GM12865 (cell line): ENCODE data around the gene ARHGAP5.

Source experiments
- DNase-seq: peaks from one replicate; pipeline ENCODE4 v3.0.0; 2010; ENCODE audit warnings: low read depth
- H3K4me3 ChIP-seq: 2 replicates; pipeline ENCODE4 v1.5.1; 2011; ENCODE audit warnings: mild to moderate bottlenecking, low read depth, low read length, control low read depth
- CTCF ChIP-seq: IDR thresholded peaks from 2 replicates; pipeline ENCODE4 v1.5.1; 2011; ENCODE audit warnings: low read length, control low read depth, low read depth, inconsistent platforms; ENCODE audit not compliant: insufficient read depth; ENCODE audit errors: missing control alignments

Gene ARHGAP5

GRCh38 chr14:32075672-32076277 is 1.3 kb upstream of the ARHGAP5 start:
- H3K4me3 ChIP-seq, result peak overlapping the region; percentile 99
- DNase-seq, result peak; percentile 22
- no peak for TF ChIP-seq CTCF

- DNase-seq, result peak; percentile 93
- TF ChIP-seq CTCF, result no peak
- peak overlapping the region; percentile 99 for H3K4me3 ChIP-seq
These were observed 625 bp upstream of the ARHGAP5 start for GRCh38 chr14:32076278-32077080.

GRCh38 chr14:32078023-32078857 is 1.1 kb downstream of the ARHGAP5 start:
- TF ChIP-seq CTCF, result no peak
- DNase-seq, result peak; percentile 60

GRCh38 chr14:32078858-32079216 is 1.7 kb downstream of the ARHGAP5 start:
- peak; percentile 4 for DNase-seq
- TF ChIP-seq CTCF, result no peak
- H3K4me3 ChIP-seq, result peak overlapping the region; percentile 99

More at GRCh38 chr14:32078023-32078857, 1.1 kb downstream of the ARHGAP5 start:
- peak overlapping the region; percentile 99 for H3K4me3 ChIP-seq

- no peak for DNase-seq
- TF ChIP-seq CTCF, result no peak
- H3K4me3 ChIP-seq, result peak overlapping the region; percentile 99
These were observed 2.2 kb downstream of the ARHGAP5 start for GRCh38 chr14:32079264-32079663.

- no peak for DNase-seq
- no peak overlapping the region for H3K4me3 ChIP-seq
- no peak for TF ChIP-seq CTCF
These were observed 3.0 kb downstream of the ARHGAP5 start for GRCh38 chr14:32080001-32080510.
